ENCODE results near the gene TNFAIP8L1.

- TF ChIP-seq CTCF (IDR thresholded peaks at IDR 0.05; ENCODE audit: low read length) (no peak), EZH2 (optimal IDR thresholded peaks at IDR 0.05; ENCODE audit: low read depth, low read length) (no peak), EZH2phosphoT487 (IDR thresholded peaks at IDR 0.05; ENCODE audit: low read length) (no peak)
Measured at GRCh38 chr19:4639531-4640246, 373 bp downstream of the TNFAIP8L1 start.
